NOMO-1 treated with DMSO at 0.1 percent for 48 hours (cell line): ENCODE measurements around the gene MDM2.

Experiments used
- DNase-seq: peaks from one replicate; lab custom pipeline; 2025; ENCODE audit not compliant: unreplicated experiment; lab: John Stamatoyannopoulos, UW

Gene MDM2

GRCh38 chr12:68807576-68808387 is at the start of gene MDM2:
Gene MDM2, plus strand, starts transcription at chr12:68808177. Its CDS starts 301 bp downstream, at chr12:68808478.
- DNase-seq = peak; percentile 92

- no peak for DNase-seq
These were observed 48.1 kb upstream of the MDM2 start for GRCh38 chr12:68759852-68760251.

GRCh38 chr12:68760806-68761441 is 47.1 kb upstream of the MDM2 start:
- no peak for DNase-seq

GRCh38 chr12:68761442-68761812 is 46.5 kb upstream of the MDM2 start:
- no peak for DNase-seq

- no peak for DNase-seq
These were observed 45.9 kb upstream of the MDM2 start for GRCh38 chr12:68761901-68762630.

GRCh38 chr12:68762691-68763090 is 45.3 kb upstream of the MDM2 start:
- no peak for DNase-seq

- no peak for DNase-seq
These were observed 42.3 kb upstream of the MDM2 start for GRCh38 chr12:68765696-68766095.

GRCh38 chr12:68766646-68767045 is 41.3 kb upstream of the MDM2 start:
- DNase-seq = no peak

- no peak for DNase-seq
These were observed 40.8 kb upstream of the MDM2 start for GRCh38 chr12:68767191-68767590.

GRCh38 chr12:68768431-68768939 is 39.5 kb upstream of the MDM2 start:
- DNase-seq = no peak

- no peak for DNase-seq
These were observed 38.0 kb upstream of the MDM2 start for GRCh38 chr12:68769941-68770340.

GRCh38 chr12:68771223-68771925 is 36.6 kb upstream of the MDM2 start:
- no peak for DNase-seq

GRCh38 chr12:68772714-68773113 is 35.3 kb upstream of the MDM2 start:
- no peak for DNase-seq

- DNase-seq = no peak
These were observed 34.4 kb upstream of the MDM2 start for GRCh38 chr12:68773582-68773981.

- DNase-seq = no peak
These were observed 32.8 kb upstream of the MDM2 start for GRCh38 chr12:68775121-68775630.

GRCh38 chr12:68776976-68777610 is 30.9 kb upstream of the MDM2 start:
- no peak for DNase-seq

GRCh38 chr12:68779280-68779679 is 28.7 kb upstream of the MDM2 start:
- no peak for DNase-seq

- no peak for DNase-seq
These were observed 27.2 kb upstream of the MDM2 start for GRCh38 chr12:68780731-68781130.

- DNase-seq = no peak
These were observed 26.2 kb upstream of the MDM2 start for GRCh38 chr12:68781728-68782127.

- peak; percentile 94 for DNase-seq
These were observed 24.0 kb upstream of the MDM2 start for GRCh38 chr12:68784015-68784414.
